Activated CD8-positive, alpha-beta memory T cell treated with anti-CD3 and anti-CD28 coated beads for 4 hours (primary cell): Measurements from ENCODE around the gene SHISA5.
A peak's percentile ranks its signal among the peaks of the same experiment; 100 is the strongest.
"Not testable (repeated sequence)": the region's sequence is repeated elsewhere in the genome, so short reads cannot be mapped to it uniquely, and the experiment has no call there.

ENCODE experiments used
- DNase-seq, 2 donors: peaks; one replicate each; pipeline ENCODE4 v3.0.0-alpha.2; 2020; ENCODE audit warnings: low read depth in 2 of 2

SHISA5 gene

DNA sequence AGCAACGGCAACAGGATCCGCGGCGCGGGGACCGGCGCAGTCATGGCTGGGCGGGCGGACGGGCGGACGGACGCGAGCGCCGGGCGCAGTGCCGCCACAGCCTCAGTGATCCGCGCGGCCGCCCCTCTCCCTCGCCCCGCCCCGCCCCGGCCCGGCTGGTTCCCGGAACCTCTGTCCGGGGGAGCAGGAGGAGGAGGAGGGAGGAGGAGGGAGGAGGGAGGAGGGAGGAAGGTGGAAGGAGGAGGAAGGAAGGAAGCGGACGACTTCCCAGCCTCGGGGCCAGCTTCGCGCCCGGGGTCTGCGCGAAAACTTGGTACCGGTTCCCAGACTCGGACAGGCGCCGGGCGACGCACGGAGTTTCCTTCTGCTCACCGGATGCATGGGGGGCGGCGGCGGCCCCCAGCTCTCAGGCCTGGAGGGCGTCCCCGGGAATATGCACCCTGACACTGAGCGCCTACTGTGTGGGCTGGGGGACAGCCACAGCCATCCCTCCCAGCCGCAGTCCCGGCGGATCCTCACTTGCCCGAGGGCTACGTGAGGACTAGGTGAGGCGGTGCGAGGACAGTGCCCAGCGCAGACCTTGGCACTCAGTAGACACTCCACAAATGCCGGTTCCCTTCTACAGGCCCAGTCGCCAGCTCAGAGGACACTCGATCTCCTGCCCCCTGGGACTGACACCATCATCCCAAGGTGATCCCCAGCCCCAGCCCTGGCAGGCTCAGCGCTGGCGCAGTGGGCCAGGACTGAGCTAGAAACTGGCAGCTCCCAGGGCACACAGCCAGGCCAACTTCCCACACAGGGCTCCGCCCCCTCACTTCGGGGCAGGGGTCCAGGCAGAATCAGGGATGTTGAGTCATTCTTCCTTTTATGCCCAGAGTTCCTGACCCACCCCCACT is at the start of gene SHISA5:
Gene SHISA5, minus strand, starts transcription at position 124 of the 896 bp plus-strand sequence. Its CDS starts 80 bp downstream, at position 44.
- peak in 1 of 2 donors; percentile 13 for DNase-seq

DNA sequence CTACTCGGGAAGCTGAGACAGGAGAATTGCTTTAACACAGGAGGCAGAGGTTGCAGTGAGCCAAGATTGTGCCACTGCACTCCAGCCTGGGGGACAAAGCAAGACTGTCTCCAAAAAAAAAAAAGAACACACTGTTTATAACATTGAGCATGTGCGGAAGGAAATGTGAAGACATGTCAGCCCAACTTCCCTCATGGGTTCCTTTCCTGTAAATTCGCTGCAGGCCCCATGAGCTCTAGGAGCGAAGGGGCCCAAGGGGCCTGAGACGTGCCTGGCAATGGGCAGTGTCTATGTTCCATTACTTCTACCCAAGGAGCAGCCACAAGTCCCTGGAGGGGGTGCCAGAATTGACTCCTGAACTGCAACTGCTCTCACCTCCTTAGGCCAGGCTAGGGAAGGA is 49.4 kb upstream of the SHISA5 start:
- no peak for DNase-seq

GRCh38 chr3:48552111-48552951 is 48.4 kb upstream of the SHISA5 start:
- DNase-seq: no peak

GRCh38 chr3:48551651-48552050 is 47.7 kb upstream of the SHISA5 start:
- not testable (repeated sequence) for DNase-seq

GRCh38 chr3:48548729-48549705 is 45.0 kb upstream of the SHISA5 start:
- DNase-seq: peak; percentile 68 to 69

- no peak for DNase-seq
These were observed 44.2 kb upstream of the SHISA5 start for GRCh38 chr3:48548126-48548525.

DNA sequence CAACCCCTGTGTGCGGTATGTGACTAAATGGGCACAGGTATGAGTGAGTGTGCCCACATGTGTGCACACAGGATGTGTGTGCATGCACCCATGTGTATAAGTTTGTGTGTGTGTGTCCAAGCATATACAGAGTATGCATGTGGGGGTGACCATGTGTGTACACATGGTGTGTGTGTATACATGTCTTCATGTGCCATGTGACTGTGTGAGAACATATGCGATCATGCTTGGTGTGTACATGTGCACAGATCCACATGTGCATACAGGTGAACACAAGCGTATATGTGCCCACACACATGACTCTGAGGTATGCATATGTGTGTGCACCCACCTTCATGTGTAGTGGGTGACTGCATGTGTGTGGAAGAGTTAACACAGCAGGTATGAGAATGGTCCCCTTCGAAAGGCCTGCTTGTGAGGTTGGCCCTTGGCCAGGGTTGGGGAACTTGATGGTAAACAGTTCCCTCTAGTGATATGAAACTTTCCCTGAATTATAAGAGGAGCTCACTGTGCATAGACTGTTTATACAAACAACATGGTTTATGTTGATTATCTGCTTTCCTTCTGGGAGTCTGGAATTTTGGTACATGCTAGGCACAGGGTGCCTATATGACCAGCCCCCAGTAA is 42.3 kb upstream of the SHISA5 start:
- no peak for DNase-seq

DNA sequence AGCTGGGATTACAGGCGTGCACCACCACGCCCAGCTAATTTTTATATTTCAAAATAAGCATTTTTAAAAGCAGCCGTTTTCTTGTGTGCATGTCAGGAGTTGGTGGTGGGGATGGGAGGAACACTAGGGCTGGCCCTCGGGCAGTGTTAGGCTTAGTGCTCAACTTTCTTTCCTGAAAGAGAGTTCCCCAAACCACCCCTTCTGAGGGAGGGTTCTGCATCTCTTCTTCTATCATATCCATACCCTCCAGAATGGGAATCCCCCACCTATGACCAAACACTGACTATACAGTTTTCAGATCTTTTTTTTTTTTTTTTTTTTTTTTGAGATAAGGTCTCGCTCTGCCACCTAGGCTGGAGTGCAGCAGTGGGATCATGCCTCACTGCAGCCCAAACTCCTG is 40.2 kb upstream of the SHISA5 start:
- DNase-seq: no peak

DNA sequence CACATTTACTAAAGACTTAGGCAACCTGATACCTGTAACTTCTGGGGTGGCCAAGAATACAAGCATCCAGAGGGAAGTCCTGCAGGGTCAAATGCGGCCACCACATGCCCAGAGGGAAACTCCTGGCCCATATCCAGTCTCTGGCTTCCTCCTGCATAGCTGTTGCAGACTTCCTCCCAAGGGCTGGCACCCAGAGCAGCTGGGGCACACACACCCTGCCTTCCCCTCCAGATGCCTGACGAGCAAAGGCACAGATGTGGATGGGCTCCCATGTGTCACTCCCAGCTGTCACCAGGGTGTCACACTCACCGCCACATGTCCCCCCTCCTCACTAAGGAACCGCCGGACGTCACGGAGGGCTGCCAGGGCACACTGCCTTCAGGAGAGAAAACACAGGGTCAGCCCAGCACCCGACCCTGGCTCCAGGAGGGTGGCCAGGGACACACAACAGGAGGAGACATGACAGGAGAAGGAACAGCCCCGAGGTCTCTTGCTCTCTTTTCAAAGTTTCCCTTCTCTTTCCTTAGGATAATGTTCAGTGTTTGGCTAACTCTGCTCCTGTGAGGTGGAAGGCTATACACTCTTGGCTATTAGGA is 39.4 kb upstream of the SHISA5 start:
- DNase-seq: no peak

DNA sequence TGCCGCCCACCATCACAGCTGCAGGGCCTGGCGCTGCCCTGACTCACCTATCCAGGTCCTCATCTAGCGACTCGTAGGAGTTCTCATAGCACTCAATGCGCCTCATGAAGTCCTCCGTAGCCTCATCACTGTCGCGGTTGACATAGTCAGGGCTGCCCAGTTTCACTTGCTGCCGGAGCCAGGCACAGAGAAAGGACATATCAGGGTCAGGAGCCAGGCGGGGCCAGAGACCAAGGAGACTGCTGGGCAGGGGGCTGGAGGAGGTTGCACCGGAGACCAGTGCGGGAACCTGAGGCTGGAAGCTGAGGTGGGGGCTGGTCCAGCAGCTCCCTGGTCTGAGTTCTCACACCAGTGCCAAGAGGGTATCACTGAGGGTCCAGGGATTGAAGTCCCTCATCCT is 34.5 kb upstream of the SHISA5 start:
- no peak for DNase-seq

- DNase-seq: no peak
These were observed 32.8 kb upstream of the SHISA5 start for GRCh38 chr3:48536785-48537184.

- DNase-seq: no peak
These were observed 32.1 kb upstream of the SHISA5 start for GRCh38 chr3:48536116-48536515.

DNA sequence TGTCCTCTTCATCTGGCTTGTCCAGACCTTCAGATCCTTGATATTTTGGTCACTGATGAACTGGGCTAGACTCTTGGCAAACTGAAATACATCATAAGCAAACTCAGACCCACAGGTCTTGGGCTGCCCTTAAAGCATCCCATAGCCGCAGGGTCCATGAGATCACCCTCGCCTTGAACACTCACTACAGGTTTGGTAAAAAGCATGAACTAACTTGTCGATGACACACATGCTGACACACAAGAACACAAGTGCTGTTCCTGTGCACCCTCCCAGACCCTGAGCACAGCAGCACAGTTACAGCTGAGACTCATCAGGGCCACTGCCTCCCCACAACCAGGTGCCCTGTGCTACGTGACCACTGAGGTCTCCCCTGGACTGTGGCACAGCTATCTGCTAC is 31.6 kb upstream of the SHISA5 start:
- DNase-seq: no peak

DNA sequence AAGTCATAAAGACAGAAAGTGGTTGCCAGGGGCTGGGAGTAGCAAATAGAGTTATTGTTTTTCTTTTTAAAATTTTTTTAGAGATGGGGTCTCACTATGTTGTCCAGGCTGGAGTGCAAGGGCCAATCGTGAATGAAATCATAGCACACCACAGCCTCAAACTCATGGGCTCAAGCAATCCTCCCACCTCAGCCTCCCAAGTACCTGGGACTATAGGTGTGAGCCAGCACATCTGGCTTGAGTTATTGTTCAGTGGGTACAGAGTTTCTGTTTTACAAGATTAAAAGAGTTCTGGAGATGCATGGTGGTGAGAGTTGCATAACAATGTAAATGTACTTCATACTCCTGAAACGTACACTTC is 29.0 kb upstream of the SHISA5 start:
- DNase-seq: no peak

GRCh38 chr3:48532271-48532976 is 28.4 kb upstream of the SHISA5 start:
- no peak for DNase-seq

GRCh38 chr3:48530701-48531100 is 26.7 kb upstream of the SHISA5 start:
- not testable (repeated sequence) for DNase-seq

DNA sequence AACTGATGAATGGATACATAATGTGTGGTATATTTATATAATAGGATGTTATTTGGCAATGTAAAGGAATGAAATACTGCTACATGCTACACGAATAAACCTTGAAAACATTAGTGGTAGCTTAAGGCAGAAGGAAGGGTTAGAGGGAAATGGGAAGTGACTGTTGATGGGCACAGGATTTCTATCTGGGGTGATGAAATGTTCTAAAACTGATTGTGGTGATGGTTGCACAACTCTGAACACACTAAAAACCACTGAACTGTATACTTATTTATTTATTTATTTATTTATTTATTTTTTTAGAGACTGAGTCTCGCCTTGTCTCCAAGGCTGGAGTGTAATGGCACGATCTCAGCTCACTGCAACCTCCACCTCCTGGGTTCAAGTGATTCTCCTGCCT is 24.8 kb upstream of the SHISA5 start:
- DNase-seq: no peak

- DNase-seq: no peak
These were observed 24.1 kb upstream of the SHISA5 start for GRCh38 chr3:48528048-48528447.

GRCh38 chr3:48524970-48525369 is 21.0 kb upstream of the SHISA5 start:
- DNase-seq: no peak

DNA sequence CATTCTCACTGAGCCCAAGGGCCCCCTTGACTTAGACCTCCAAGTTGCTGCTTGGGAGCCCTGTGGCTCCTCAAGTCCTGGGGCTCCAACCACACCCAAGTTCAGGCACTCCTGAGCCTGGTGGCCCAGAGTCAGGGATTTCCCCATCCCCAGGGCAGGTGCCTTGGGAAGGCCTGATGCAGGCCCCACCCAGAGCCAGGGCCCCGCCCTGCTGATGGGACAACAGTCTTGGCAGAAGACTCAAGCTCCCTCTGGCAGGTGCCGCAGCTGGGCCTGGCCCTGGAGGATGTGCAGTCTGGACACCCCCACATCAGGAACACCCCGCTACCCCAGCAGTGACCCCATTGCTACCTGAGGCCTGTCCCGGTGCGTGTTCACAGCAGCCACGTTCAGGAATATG is 17.7 kb upstream of the SHISA5 start:
- DNase-seq: no peak
